PC-3 (cell line): ENCODE results near the gene MARCHF3.

Source experiments
- EZH2 ChIP-seq: fragments of 300-600 bp; sonication (generic); IDR thresholded peaks from one replicate; pipeline ENCODE4 v1.6.1; 2017; ENCODE audit warnings: antibody characterized with exemption, mild to moderate bottlenecking, low read length; ENCODE audit not compliant: unreplicated experiment
- TF ChIP-seq, protein P1 (sequence below): fragments of 300-600 bp; sonication (generic); conservative IDR thresholded peaks from 2 replicates; pipeline ENCODE4 v1.5.1; 2017; ENCODE audit warnings: antibody characterized with exemption, low read depth, mild to moderate bottlenecking, low read length

DNA sequence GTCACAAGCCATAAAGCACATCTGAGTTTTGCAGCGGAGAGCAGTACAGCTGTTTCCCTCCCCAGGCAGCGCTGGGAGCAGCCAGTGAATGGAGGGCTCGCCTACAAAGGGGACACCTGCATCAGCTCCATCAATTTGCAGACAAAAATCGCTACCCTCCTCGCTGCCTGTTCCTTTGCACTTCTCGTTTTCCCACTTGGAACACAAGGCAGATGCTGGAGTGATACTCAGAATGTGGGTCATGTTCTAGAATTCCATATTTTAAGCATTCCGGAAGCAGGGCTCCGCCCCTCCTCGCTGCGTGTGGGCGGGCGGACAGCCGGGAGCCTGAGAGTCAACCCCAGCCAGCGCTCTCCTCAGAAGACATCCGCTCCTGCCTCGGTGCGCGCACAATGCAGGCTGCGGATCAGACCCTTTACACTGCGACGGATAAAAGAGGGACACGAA, 161.3 kb downstream of the MARCHF3 start:
- TF ChIP-seq, protein P1, sequence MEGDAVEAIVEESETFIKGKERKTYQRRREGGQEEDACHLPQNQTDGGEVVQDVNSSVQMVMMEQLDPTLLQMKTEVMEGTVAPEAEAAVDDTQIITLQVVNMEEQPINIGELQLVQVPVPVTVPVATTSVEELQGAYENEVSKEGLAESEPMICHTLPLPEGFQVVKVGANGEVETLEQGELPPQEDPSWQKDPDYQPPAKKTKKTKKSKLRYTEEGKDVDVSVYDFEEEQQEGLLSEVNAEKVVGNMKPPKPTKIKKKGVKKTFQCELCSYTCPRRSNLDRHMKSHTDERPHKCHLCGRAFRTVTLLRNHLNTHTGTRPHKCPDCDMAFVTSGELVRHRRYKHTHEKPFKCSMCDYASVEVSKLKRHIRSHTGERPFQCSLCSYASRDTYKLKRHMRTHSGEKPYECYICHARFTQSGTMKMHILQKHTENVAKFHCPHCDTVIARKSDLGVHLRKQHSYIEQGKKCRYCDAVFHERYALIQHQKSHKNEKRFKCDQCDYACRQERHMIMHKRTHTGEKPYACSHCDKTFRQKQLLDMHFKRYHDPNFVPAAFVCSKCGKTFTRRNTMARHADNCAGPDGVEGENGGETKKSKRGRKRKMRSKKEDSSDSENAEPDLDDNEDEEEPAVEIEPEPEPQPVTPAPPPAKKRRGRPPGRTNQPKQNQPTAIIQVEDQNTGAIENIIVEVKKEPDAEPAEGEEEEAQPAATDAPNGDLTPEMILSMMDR: no peak
- TF ChIP-seq EZH2: no peak
